Measurements from ENCODE around the gene MASP1.

DNA sequence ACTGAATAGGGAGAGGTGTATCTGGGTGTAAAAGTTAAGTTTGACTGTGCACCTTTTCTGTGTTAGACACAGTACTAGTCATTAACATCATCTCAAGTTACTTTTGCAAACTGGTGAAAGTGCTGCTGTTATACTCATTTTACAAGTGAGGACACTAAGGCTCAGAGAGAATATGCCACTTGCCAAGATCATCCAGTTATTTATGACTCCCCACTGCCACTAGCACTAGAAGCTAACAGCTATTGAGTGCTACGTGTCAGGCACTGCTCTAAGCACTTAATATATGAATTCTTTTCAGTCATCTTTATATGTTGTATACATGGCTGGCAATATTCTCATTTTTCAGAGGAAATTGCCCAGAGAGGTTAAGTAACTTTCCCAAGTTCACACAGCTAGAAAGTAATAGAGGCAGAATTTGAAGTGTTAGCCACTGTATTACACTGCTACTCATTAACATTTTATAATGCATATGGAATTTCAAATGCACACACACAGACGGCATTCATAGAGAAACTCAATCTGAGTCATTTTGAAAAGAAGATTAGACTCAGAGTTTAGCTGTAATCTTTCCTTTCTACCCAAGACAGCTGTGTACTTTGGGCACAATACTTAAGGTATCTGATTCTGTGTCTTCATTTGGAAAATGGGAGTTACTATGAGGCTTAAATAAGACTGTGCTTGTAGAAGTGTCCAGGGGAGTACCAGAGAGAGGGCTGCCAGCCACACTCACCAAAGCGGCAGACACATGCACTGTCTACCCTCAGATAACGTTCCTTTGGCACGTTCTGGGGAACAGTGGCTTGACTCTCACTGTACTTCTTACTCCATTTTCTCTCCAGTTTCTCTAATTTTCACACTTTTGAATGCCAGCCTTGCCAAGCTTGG lies 1.3 kb upstream of the MASP1 start:
- TF ChIP-seq, protein P1, sequence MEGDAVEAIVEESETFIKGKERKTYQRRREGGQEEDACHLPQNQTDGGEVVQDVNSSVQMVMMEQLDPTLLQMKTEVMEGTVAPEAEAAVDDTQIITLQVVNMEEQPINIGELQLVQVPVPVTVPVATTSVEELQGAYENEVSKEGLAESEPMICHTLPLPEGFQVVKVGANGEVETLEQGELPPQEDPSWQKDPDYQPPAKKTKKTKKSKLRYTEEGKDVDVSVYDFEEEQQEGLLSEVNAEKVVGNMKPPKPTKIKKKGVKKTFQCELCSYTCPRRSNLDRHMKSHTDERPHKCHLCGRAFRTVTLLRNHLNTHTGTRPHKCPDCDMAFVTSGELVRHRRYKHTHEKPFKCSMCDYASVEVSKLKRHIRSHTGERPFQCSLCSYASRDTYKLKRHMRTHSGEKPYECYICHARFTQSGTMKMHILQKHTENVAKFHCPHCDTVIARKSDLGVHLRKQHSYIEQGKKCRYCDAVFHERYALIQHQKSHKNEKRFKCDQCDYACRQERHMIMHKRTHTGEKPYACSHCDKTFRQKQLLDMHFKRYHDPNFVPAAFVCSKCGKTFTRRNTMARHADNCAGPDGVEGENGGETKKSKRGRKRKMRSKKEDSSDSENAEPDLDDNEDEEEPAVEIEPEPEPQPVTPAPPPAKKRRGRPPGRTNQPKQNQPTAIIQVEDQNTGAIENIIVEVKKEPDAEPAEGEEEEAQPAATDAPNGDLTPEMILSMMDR (IDR thresholded peaks at IDR 0.05) = no peak
- TF ChIP-seq POLR2A (IDR thresholded peaks at IDR 0.05) = no peak

Data from lower leg skin (tissue), 3 donors.